TTC549 (cell line): ENCODE measurements around the gene CDKN2B-AS1.

Experiments used
- FAIRE-seq: peaks from 2 replicates; lab custom pipeline; 2012; peaks lifted over from hg19 to GRCh38; lab: Jason Lieb, UNC

Gene CDKN2B-AS1

DNA sequence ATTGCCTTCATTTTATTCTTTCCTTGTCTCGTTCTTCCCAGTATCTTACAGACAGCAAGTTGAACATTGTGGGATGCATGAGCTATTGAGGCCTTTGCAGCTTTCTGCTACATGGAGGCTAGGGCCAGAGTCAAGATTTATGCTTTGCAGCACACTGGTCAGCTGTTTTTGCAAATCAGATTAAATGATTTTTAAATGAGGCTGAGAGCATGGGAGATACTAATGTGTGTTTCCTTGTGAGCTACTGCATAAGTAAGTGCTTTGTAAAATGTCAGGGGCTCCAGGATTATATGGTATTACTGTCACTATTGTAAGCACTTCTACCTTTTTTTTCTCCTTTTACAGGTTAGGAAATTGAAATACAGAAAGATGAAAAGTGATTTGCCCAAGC, 125.6 kb downstream of the CDKN2B-AS1 start:
- FAIRE-seq = no peak

DNA sequence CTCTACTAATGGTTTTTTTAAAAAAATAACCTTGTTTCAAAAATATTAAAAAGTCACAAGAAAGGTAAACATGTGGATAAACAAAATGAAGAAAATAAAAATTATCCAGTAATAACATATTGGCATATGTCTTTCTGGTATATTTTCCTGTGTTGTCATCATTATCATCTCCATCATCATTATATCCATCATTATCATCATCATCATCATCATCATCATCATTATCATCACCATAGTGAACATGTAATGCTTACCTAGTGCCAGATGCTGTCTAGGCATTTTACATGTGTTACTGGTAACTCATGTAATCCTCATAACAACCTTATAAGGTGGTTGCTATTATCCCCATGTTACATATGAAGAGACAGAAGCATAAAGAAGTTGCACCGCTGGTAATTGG, 126.0 kb downstream of the CDKN2B-AS1 start:
- FAIRE-seq = no peak

DNA sequence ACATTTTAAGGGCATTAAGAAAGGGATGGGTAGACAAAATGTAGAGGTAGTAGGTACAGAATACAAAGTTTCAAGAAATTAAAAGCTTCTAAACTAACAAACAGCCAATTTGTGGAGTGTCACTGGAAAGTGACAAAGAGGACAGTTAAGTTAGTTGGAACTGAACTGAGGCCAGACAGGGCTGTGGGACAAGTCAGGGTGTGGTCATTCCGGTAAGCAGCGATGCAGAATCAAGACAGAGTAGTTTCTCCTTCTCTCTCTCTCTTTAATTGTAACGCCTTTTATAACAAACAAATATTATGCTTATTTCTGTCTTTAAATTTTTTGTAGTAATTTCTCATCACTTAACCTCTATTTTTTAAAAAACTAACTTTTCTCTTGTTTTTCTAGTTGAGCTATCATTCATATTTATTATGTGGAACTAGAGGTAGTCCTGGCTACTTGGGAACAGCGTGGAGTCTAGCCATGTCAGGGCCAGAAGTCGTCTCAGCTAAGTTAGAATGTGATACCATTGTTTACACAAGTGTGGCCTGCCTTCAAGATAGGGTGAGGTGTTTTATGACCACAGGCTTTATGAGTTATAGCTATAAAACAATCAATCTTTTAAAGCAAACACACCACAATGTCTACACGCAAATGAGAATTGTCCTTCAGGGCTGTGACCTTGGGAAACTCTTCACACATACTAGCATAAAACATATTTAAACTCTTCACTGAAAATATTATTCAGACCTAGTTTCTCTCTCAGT, 129.8 kb downstream of the CDKN2B-AS1 start:
- no peak for FAIRE-seq

DNA sequence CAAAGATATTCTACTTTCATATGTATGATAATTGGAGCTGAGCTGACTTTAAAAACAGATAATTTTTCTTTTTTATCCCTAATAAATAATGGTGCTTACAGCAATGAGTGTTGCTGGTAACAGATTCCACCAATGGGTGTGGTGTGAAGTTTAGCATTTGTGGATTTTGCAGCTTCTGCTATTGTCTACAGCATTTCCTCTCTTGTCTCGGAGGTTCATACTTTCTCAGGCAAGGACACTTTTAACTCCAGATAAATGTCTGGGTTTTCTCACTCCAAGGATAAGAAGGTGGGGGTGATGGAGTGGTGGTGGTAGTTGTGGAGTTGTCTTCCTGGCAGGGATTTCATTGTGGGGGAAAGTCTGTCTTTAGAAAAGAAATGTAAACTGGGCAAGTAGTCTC, 134.5 kb downstream of the CDKN2B-AS1 start:
- no peak for FAIRE-seq

DNA sequence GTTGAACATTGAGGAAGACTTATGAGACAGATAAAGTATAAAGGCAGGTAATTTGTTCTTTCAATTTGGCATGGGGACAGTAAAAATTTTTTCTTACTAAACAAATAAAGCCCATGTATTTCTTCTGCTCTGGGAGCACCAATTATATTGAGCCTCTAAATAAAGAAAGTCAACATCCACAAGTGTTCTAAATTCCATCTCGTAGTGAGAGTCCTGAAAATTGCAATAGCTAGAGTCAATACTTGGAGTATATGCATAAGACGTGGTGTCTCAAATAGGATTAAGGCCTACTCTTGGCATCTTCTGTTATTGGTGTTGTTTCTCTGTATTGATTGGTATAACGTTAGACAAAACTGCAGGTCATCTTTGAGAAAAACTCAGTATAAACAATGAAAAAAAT, 135.0 kb downstream of the CDKN2B-AS1 start:
- FAIRE-seq = no peak

DNA sequence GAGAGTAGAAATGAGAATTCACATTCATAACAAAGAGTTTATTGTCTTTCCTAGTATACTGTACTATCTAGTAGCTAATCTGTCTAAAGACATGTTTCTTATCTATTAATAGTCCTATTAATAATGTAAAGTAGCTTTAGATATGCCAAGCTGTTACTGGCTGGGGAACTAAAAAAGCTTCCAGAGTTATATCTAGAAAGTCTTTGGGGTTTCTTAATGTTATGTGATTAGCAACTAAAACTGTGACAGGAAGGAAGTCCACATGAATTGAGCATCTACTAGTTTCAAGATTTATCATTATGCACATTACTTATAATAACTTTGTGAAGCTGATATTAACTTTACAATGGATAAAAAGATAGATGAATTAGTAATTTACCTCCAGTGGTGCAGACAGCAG, 137.2 kb downstream of the CDKN2B-AS1 start:
- FAIRE-seq = no peak

DNA sequence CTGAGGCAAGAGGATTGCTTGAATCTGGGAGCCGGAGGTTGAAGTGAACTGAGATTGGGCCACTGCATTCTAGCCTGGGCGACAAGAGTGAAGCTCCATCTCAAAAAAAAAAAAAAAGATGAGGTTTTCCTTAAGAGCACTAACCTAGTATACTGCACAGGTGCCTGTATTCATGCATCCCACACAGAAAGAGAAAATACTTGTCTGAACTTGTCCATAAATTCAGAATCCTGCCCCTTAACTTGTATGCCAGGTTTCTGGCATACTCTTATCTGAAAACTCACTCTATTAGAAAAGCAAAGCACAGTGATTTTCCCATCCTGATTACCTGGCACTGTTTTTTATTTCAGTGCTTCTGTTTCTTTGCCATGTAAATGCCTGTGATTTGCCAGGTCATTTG, 139.8 kb downstream of the CDKN2B-AS1 start:
- no peak for FAIRE-seq

DNA sequence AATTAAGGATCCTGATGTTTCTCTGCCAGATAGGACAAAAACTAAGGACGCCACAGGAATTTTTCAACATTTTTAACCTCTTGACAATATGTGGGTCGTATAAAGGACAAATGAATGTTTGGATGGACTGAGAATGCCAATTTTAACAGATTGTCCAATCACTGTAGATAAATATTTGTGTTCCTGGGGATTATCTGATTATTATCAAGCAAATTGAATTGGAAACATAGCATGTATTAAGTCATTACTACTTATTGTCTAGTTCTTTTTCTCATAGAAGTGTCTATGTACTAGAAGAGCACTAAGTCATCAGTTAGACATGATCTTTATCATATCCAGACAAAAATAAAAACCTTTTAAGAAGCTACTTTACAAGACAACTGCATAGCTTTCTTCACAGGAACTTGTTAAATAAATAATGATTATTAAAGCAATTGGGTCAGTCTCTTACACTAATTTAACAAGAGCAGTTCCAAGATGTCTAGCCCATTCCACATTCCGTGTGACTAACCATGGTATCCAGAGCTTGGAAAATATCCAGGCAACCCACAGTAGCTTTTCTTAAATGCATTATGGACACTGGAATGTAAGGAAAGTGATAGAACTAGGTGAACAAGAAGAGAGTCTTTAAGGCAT, 142.0 kb downstream of the CDKN2B-AS1 start:
- no peak for FAIRE-seq

DNA sequence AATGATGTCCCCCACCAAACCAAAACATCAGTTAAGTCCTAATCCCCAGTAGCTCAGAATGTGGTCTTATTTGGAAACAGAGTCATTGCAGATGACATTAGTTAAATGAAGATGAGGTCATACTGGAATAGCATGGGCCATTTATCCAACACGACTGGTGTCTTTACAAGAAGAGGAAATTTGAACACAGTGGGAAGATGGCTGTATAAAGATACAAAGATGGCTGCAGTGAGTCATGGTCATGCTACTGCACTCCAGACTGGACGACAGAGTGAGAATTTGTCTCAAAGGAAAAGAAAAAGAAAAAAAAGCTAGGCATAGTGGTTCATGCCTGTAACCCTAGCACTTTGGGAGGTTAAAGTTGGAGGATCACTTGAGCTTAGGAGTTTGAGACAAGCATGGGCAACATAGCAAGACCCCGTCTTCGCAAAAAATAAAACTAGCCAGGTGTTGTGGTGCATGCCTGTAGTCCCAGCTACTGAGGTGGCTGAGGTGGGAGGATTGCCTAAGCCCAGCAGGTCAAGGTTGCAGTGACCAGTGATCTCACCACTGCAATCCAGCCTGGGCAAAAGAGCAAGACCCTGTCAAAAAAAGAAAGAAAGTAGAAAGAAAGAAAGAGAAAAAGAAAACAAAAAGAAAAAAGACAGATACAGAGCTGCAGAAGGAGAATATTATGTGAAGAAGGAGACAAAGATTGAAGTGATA, 144.5 kb downstream of the CDKN2B-AS1 start:
- no peak for FAIRE-seq

DNA sequence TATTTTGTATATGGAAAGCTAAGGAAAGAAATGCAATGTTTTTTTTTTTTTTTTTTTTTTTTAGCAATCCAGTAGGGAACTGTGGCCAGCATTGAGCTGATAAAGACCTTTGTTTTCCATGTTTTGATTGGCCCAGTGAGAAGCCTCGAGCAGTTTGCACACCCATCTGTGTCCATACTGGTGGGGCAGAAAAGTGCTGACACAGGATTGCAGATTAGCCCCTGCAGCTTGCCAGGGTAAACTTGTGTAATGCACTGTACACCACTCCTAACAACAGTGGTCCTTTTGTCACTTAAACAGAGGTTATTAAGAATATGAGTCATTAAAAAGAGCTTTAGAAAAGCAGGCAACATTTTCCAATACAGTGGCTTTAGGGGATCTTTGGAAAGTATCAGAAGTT, 147.3 kb downstream of the CDKN2B-AS1 start:
- FAIRE-seq = no peak

DNA sequence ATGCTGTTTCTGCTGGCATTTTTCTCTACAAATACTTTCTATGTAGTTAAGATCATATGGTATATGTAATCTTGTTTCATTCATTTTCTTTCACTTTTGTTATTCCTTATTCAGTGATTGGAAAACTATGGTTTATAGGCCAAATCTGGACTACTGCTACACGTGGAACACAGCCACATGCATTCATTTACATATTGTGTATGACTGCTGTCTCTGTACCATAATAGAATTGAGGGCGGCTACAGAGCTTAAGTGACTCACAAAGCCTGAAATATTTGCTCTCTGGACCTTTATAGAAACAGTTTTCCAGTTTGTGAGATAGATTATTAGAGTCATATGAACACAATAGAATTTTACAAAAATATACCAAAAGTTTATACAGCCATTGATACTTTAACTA, 148.1 kb downstream of the CDKN2B-AS1 start:
- no peak for FAIRE-seq

DNA sequence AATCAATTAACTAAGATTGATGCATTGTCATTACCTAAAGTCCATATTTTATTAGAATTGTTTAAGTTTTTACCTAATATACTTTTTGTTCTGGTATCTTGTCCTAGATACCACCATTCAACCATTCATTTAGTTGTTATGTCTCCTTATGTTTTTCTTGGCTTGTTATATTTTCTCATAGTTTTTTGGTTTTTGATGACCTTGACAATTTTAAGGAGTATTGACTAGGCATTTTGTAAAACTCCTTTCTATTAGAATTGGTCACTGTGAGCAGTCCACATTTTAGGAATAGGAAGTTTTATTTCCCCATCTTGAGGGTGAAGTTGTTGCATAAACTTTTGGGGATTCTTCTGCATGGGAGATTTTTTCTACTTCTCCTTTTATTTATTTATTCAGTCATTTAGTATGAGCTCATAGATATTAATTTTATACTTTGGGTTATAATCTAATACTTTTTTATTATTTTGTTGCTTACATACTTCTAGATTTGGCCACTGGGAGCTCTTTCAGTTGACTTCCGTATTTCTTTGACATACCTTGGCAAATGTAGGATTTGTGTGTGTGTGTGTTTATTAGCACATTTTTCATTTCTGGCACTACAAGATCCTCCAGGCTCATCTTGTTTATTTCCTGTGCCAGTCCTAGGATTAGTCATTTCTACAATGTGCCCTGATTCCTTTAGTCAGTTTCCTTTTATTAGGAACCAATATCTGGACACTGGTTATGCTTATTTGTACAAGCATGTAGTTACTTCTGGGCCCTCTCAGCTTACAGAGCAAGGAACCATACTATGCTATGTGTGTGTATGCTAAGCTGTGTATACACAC, 149.4 kb downstream of the CDKN2B-AS1 start:
- no peak for FAIRE-seq

DNA sequence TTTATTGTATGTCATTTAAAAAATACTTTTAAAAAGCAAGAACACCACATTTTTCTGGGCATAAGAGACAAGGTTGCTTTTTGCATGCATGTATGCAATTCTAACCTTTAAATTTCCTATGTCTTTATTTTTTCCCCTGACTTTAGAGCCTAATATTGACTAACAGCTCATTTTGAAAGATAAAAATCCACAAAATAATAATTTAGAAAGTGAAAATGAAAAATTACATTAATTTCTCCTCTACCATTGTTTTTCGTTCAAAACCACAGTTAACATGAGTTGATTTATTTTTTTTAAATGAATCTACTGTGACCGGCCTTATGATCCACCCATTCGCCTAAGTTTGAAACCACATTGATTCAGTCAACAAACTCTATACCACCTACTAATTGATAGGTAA, 152.0 kb downstream of the CDKN2B-AS1 start:
- no peak for FAIRE-seq

DNA sequence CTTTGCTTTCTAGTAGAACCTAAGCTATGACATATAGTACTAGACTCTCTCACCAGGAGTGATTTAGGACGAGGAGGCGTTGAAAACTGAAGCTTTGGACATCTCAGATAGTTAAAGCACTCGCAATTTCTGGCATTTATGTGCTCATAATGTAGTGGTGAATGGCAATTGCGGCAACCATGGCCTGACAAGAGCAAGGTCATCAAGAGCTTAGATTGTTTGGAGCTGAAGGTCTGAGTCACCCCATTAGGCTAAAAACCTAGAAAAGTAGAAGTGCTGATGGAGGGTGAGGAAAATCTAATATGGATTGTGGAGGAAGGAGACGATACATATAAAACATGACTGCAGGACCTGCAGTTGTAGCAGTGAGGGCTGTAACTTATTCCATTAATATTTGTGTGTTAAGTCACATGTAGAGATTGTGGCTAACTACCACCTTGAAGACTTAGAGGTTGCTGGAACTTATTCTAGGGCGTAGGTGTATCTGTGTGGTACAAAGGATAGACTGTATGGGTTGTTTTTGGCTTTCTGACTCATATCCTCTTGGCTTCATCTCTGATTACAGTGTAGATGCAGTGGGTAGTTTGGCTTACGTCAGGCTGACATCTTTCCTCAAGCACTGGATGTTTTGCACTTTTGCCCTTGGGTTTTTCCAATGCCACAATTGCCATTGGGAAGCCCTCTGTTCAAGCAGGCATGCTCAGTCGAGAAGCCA, 153.4 kb downstream of the CDKN2B-AS1 start:
- FAIRE-seq = no peak

DNA sequence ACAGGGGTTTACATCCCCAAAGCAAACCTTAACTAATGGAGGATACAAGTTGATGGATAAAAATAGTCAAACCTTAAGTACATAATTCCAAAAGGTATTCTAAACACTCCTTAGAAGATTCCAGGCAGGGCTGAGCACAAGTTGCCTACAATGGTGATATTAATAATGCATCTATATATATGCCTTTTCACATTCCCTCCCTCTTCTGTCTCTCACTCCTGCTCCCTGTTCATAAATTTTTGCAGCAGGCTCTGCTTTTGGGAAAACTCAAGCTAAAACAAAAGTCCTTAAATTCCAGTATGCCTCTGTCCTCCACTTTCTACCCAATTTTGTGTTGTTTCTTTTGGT, 153.9 kb downstream of the CDKN2B-AS1 start:
- FAIRE-seq = no peak

DNA sequence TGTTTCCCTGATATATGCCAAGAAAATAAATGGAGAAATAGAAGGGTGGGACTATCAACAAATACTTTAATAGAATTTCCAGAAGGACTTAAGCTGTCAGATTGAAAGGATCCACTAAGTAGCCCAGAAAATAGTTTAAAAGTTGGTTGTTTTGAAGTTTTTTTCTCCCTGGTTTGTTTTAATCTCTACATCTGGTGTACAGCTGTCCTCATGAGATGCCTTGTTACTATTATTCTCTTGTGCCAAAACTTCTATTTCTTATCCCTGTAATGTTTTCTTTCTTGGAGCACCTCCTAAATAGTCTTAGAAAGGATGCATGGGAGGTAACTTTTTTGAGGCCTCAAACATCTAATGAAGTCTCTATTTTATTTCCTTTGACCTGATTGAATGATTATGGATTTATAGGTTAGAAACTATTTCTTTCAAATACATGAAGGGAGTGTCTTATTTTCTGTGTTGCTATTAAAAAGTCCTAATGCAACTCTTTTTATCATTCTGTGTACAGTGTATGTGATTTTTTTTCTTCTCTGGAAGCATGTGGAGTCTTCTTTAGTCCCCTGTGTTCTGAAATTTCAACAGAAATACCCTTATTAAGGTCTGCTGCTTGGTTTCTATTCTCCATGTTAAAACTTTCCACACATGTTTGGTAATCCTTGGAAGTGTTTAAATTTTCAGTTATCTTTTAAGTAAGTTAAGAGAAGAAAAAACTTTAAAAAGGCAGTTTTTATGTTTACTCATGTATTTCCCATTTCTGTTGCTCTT, 154.5 kb downstream of the CDKN2B-AS1 start:
- FAIRE-seq = no peak

DNA sequence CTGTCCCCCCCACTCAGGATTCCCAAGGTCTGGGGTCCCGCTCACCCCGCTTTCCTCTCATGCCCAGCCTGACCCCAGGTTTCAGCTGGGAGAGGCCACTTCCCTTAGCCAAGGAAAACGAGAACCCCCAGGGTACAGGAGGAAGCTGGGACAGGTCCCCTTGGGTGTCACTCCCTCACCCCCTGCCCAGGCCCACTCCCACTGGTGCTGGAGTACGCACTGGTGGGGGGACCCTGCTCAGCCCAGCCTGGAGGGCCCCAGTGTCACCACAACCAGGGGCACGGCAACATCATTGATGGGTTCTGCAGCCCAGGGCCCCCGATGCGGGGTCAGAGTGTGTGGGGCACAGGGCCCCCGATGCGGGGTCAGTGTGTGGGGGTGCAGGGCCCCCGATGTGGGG, 159.5 kb downstream of the CDKN2B-AS1 start:
- no peak for FAIRE-seq

DNA sequence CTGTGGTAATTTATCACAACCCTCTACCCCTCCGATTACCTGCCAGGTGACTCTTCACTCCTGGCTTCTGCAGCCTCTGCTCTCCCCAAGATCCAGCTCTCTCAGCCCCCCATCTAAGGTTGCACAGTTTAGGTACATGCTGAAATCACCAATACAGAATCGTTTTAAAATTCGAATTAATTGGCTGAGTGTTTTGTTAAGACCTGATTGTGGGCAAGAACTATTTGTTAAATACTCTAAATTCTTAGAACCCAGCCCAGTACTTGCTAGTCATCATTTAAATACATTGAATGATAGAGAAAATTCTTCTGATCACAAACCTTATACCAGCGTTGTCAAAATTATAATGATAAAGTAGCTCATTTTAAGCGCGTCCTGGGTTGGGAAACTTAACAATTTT, 162.0 kb downstream of the CDKN2B-AS1 start:
- no peak for FAIRE-seq

DNA sequence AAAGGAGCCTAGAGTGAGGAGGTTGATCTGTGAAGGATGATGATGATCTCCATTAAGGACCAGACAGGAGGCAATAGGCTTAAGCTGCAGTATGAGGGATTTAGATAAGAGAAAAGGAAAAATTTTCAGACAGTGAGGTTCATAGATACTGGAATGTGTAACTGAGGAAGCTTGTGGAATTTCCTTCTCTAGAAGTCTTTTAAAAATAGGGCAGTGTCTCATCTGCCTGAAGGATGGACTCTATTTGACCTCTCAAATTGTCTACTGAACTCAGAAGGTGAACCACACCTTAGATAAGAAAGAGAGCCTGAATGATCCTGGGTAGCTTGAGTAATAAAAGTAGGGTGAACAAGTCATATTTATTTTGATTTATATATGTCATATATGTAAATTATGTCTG, 162.7 kb downstream of the CDKN2B-AS1 start:
- no peak for FAIRE-seq

DNA sequence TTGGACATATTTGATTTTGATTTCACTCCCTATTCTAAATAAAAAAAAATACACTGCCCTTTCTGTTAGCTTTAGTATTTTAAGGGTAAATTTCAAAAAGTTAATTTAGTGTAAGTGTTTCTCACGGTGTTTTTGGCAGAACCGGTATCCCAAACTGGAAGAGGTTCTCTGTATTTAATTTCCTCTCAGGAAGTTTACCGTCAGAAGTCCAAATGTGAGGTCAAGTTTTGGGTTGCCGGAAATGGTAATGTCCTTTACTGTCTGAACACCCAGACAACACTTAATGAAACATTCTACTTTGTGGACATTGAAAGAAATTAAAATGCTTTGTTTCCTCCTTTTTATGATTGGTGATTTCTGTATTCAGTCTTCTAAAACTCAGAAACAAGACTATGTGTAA, 163.2 kb downstream of the CDKN2B-AS1 start:
- FAIRE-seq = no peak

DNA sequence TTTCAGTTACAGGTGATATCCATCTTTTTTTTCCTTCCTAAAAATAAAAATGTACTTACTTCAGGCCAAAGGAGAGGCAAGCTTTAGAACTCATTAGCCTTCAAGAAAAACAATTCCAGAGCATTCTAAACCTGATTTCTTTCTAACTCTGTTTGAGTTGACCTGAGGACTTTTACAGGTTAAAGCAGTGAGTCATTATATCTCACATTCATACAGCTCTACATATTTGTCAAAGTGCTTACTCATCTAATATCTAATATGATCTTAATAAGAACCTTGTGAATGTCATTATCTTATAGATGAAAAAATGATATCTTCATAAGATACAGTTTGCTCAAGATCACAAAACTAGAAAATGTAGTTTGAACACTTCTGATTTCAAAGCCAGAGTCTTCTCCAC, 163.7 kb downstream of the CDKN2B-AS1 start:
- no peak for FAIRE-seq
